22Rv1 (cell line): ENCODE measurements around the gene ARHGAP30.
A peak's percentile ranks its signal among the peaks of the same experiment; 100 is the strongest.

ENCODE experiments used
- H3K27ac ChIP-seq: fragments of 450-650 bp; 2 replicates; pipeline ENCODE4 v1.5.1; 2017
- ZFX ChIP-seq: fragments of 450-650 bp; IDR thresholded peaks from 2 replicates; pipeline ENCODE4 v1.6.1; 2017; ENCODE audit warnings: antibody characterized with exemption, borderline replicate concordance
- TF ChIP-seq, protein P1 (sequence below): fragments of 450-650 bp; IDR thresholded peaks from 2 replicates; pipeline ENCODE4 v1.5.1; 2017; ENCODE audit warnings: mild to moderate bottlenecking

The ARHGAP30 gene

DNA sequence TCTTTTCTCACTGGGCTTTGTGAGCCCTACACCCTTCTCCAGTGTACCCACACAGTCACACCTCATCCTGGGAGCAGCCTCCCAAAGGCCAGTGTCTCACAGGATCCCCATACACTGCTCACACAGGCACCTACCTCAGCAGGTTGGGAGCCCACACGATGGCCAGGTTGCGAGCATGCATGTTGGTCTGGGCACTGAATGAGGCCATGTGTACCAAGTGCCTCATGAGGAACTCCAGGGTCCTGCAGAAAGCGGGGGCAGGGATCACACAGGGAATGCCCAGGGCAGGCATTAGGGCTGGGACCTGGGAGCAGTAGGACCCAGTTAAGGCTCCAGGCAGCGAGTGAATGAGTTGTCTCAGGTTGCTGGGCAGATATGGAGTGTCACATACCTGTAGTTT is 15.5 kb downstream of the ARHGAP30 start:
- TF ChIP-seq ZFX: no peak
- TF ChIP-seq, protein P1, sequence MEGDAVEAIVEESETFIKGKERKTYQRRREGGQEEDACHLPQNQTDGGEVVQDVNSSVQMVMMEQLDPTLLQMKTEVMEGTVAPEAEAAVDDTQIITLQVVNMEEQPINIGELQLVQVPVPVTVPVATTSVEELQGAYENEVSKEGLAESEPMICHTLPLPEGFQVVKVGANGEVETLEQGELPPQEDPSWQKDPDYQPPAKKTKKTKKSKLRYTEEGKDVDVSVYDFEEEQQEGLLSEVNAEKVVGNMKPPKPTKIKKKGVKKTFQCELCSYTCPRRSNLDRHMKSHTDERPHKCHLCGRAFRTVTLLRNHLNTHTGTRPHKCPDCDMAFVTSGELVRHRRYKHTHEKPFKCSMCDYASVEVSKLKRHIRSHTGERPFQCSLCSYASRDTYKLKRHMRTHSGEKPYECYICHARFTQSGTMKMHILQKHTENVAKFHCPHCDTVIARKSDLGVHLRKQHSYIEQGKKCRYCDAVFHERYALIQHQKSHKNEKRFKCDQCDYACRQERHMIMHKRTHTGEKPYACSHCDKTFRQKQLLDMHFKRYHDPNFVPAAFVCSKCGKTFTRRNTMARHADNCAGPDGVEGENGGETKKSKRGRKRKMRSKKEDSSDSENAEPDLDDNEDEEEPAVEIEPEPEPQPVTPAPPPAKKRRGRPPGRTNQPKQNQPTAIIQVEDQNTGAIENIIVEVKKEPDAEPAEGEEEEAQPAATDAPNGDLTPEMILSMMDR: no peak
- no peak overlapping the region for H3K27ac ChIP-seq

DNA sequence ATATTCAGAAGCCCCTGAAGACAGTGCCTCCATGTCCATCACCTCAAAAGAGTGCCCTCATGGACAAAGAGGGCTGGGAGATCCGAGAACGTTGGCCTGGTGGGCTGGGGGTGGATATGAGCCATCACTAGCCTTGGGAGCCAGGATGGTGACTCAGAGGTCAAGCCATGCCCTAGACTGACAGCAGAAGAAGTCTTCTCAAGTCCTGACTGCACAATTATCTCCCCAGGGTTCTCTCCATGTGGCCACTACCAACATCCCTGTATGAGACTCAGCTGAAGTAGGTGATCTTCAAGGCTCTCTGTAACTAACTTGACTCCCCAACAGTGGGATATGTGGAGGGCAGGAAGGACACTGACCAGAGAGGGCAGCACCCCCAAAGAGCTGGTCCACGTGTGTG is 16.8 kb downstream of the ARHGAP30 start:
- TF ChIP-seq, protein P1: no peak
- no peak for TF ChIP-seq ZFX
- no peak overlapping the region for H3K27ac ChIP-seq

DNA sequence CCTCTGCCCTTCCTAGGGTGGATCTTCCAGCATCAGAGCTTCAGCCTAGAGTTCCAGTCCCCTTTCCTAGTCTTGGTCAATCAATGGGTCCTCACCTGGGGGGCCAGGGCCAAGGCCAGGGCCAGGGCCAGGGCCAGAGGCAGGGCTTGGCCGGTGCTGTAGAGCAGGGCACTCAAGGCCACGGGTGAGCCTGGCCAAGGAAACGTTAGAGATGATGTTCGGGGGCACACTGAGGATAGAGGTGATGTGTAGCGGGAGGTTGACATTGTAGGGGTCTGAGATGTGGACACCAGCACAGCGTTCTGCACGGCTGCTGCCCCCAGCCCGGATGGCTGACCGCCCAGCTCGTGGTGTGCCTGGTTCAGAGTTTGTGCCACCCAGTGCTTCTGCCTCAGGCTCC is 18.5 kb downstream of the ARHGAP30 start:
- no peak overlapping the region for H3K27ac ChIP-seq
- TF ChIP-seq, protein P1: no peak
- no peak for TF ChIP-seq ZFX

DNA sequence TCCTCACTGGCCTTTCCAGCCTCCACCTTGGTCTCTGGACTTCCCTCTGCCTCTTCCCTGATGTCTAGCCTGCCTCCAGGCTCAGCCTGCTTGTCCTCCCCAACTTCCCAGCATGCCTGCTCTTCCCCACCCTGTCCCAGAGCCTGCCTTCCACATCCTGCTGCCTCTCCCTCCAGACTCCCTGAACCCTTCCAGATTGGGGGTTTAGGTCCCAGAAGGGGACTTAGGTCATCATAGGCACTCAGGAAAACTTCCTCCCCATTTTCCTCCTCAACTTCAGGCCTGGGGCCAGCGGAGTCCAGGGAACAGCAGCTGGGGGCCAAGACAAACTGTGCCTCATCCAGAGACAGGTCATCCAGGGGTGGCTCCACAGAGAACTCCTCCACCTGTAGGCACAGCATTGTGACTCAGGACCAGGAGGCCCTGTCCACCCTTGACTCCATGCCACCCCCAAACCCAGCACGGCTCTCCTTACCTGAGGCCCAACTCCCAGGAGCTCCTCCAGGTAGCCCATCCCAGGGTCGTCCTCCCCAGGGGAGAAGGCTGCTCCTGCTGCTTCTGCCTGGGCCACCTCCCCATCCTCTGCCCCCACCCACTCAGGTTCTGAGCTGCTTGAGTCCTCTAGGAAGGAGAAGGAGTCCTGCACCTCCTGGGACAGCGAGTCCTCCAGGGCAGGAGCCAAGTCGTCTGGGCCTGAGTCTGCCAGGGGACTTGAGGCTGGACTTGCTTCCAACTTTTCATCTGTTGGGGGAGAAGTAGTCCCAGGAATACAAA is 20.6 kb downstream of the ARHGAP30 start:
- TF ChIP-seq ZFX: no peak
- TF ChIP-seq, protein P1: no peak
- H3K27ac ChIP-seq: no peak overlapping the region

DNA sequence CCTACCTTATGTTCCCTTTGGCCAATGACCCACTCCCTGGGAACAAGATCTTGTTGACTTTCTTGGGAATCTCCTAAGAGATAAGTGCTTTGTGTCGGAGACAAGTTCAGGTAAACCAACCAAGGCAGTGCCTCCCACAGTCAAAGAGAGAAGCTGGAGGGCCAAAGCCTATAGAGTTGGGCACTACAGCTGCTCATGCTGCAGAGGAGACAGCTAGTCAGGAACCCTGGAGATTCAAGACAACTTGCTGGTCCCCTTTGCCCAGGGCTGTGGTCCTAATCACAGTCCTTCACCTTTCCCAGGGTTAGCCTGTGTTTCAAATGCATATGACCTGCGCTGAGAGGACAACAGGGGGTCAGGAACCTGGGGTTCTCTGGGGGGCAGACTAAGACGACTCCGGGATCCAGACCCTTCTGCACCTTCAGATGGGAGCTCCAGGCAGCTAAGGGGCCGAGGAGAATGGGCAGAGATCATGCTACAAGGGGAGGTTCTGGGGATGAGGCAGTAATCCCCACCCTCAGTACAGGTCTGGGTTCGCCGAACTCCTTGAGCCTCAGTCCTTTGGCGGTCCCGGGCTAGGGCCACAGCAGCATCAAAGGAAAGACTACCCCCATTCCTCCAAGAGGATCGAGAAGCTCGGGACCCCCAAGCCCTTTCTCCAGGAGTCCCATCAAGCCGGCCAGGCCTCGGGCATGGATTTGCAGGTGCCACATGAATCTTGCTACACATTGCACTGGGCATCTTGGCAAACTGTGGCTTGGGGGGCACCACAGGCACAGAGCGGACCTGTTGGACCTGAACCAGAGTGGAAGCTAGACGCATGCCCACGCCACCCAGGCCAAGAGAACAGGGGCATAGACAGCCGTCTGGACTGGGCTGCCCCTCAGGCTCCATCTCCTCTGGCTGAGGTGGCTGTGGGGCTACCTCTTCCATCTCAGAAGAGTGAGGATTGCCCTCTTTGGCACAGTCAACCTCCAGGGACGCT is 22.0 kb downstream of the ARHGAP30 start:
- H3K27ac ChIP-seq: no peak overlapping the region

DNA sequence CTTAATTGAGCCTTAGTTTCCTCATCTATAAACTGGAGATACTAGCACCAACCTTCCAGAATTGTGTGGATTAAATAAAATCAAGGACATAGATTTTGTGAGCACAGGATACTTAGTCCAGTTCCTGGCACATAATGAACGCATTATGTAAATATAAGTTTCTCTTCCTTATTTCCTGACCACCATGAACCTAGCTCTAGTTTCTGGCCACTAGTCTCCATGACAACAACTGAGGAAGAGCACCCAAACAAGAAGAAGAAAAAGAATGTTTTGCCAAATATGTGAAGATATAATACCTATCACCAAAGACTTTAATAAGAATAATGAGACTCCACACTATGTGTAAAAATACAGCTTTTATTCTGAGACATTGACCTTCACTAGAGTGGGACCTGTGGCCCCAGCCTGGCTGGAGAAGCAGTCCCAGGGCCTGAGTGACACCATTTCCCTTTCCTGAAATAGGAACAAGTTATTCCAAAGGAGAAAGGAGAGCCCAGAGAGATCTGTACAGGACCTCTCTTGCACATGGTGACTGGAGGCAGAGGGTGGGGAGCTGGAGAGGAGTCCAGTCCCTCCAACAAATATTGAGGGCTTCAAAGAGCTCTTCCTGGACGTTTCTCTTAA is 23.0 kb downstream of the ARHGAP30 start:
- TF ChIP-seq, protein P1: no peak
- no peak for TF ChIP-seq ZFX
- peak overlapping the region; percentile 95 for H3K27ac ChIP-seq

More for the DNA sequence above, 22.0 kb downstream of the ARHGAP30 start:
- TF ChIP-seq ZFX: no peak
- TF ChIP-seq, protein P1: no peak
